ENCODE data around the gene MYO1B.

Gene MYO1B

DNA sequence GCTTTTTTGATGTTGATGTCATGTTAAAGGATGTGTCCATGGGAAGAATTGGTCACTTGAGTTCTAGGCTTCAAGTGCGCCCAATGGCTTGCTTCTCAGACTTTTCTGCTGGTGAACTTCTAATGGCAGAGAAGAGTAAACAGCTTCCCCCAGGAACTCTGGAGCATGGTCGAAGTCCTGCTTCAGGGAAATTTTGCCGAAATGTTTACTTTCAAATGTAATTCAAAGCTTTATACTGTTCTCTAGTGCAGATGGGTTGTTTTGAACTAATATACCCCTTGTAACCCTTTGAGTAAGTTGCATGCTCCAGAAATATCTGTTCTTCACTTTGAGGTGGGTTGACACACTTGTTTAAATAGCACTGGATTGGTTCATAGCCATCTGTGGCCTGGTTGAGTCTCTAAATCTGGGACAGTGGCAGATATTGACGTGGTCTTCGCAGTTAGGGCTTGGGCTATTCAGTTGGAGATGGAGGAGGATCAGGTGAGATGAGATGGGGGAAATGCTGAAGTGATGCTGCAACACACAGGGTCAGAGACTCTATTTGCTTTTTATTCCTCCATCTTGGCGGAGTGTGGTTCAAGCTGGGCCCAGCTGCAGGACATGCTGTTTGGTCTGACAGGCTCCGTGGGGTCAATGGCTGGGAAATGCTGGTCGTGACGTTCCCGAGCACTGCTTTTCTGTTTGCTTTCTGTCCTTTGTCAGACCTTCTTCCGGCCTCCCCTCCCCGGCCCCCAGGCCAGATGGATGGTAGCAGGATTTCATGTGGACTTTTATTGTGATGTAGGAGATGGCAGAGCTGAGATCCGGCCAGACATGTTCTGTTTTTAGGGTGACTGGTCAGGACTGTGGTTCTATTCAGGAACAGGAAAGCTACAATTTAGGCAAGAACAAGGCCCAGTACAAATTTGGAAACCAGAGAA is 35.9 kb downstream of the MYO1B start:
- no peak for TF ChIP-seq ZFX (IDR thresholded peaks at IDR 0.05; ENCODE audit: borderline replicate concordance)
- TF ChIP-seq, protein P1, sequence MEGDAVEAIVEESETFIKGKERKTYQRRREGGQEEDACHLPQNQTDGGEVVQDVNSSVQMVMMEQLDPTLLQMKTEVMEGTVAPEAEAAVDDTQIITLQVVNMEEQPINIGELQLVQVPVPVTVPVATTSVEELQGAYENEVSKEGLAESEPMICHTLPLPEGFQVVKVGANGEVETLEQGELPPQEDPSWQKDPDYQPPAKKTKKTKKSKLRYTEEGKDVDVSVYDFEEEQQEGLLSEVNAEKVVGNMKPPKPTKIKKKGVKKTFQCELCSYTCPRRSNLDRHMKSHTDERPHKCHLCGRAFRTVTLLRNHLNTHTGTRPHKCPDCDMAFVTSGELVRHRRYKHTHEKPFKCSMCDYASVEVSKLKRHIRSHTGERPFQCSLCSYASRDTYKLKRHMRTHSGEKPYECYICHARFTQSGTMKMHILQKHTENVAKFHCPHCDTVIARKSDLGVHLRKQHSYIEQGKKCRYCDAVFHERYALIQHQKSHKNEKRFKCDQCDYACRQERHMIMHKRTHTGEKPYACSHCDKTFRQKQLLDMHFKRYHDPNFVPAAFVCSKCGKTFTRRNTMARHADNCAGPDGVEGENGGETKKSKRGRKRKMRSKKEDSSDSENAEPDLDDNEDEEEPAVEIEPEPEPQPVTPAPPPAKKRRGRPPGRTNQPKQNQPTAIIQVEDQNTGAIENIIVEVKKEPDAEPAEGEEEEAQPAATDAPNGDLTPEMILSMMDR (IDR thresholded peaks at IDR 0.05), result no peak
- no peak overlapping the region for H3K27ac ChIP-seq

DNA sequence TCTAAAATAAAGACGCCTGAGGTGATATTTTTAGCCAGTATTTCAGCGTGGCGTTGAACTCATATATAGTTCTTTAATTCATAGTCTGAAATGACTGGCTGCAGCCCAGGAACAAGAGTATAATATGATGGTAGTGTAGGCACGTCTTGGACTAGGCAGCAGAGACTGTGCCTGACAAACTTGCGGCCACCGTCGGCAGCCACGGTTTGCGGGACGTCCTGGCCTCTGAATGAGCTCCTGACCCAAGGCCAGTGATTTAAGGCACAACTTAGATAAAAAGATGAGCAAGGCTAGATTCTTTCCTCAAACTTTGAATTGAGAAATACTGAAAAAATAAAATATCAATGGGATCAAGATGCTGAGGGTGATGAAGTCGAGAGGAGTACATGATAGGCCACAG is 40.0 kb downstream of the MYO1B start:
- H3K27ac ChIP-seq, result no peak overlapping the region
- TF ChIP-seq, protein P1 (IDR thresholded peaks at IDR 0.05), result no peak
- no peak for TF ChIP-seq ZFX (IDR thresholded peaks at IDR 0.05; ENCODE audit: borderline replicate concordance)

DNA sequence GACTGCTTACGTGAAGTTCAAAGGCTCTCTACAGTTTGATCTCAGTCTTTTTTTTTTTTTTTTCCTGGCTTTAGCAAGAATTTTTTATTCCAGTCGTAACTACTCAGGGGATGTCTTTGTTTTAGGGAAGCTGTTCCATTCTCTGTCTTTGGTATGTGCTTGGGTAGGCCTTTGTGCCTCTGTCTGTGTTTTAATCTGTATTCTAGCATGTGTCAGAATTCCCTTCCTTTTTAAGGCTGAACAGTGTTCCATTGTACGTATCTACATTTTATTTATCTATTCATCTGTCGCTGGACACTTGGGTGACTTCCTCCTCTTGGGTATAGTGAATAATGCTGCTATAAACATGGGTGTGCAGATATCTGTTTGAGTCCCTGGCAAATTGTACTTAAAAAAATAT is 42.6 kb downstream of the MYO1B start:
- TF ChIP-seq ZFX (IDR thresholded peaks at IDR 0.05; ENCODE audit: borderline replicate concordance), result no peak
- H3K27ac ChIP-seq, result no peak overlapping the region

DNA sequence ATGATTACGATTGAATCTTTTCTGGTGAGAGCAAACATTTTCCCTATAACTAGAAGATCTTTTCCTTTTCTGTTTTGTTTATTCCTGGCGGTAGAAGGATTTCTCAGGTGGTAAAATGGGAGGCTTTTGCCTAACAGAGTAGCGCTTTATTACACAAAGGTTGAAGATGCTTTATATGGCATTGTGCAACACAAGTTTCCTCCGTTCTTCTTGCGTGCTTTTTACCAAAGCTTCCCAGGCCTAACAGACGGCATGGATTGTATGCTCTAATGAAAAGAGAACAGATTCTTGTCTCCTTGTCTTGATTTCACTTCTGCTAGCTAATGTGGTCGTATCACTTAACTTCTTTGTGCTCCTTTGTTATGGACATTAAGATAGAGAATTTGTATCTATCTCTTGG is 43.8 kb downstream of the MYO1B start:
- no peak for TF ChIP-seq ZFX (IDR thresholded peaks at IDR 0.05; ENCODE audit: borderline replicate concordance)
- TF ChIP-seq, protein P1 (IDR thresholded peaks at IDR 0.05), result no peak
- no peak overlapping the region for H3K27ac ChIP-seq

DNA sequence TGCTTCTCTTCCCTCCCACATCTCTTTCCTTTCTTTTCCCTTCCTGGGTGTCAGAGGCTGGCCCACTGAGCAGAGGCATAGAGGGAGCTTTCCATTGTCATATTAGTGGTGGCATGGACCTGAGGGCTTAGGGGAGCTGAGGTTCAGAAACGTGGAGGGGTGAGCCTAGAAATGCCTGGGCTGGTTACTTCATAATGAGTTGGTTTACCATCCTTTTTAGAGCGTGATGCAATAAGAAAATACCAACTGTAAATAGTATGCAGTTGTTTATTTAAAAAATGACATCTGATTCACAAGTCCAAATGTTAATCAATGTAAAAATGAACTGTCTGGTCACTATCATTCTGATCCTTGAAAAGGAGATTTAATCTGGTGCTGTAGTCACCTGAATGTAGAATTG is 46.3 kb downstream of the MYO1B start:
- TF ChIP-seq, protein P1 (IDR thresholded peaks at IDR 0.05), result no peak
- no peak for TF ChIP-seq ZFX (IDR thresholded peaks at IDR 0.05; ENCODE audit: borderline replicate concordance)
- H3K27ac ChIP-seq, result no peak overlapping the region

DNA sequence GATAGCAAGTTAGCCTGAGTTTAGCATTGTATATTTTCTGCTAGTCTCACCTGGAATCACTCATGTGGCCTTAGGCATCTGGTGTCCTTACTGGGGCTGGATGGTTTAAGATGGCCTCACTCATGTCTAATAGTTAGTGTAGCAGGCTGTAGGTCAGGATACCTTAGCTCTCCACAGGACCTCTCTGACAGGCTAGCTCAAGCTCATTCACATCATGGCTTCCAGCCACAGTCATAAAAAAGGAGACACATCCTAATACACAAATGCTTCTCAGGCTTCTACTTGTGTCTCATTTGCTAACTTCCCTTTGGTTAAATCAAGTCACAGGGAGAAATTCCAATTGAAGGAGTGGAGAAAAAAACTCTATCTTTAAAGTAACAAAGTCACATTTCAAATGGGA is 47.7 kb downstream of the MYO1B start:
- TF ChIP-seq ZFX (IDR thresholded peaks at IDR 0.05; ENCODE audit: borderline replicate concordance), result no peak
- TF ChIP-seq, protein P1 (IDR thresholded peaks at IDR 0.05), result no peak

DNA sequence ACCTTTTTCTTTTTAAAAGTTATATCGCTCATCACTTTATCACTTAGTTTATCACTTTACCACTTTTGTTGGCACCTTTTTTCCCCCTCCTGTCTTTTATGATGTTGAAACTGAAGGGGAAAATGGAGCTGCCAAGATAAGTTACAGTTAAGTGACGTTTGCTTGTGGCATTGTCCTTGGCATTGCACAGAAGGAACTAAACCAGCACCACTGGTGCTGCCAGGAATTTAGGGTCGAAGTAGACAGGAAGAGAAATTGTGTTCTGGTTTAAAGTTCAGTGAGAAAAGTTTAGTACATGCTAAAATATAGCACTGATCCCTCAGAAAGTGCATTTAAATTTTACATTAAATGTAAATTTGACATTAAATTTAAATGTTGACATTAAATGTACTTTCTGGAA is 49.9 kb downstream of the MYO1B start:
- no peak for TF ChIP-seq ZFX (IDR thresholded peaks at IDR 0.05; ENCODE audit: borderline replicate concordance)
- TF ChIP-seq, protein P1 (IDR thresholded peaks at IDR 0.05), result no peak
- H3K27ac ChIP-seq, result no peak overlapping the region

More for the DNA sequence above, 47.7 kb downstream of the MYO1B start:
- no peak overlapping the region for H3K27ac ChIP-seq

Data from 22Rv1 (cell line).